CD14-positive monocyte (primary cell): ENCODE data around the gene IRF2. TPM values are rescaled to one million over a fixed set of nuclear protein-coding genes. Genes with fewer than 3 reads are reported as not detected.
"Not testable (repeated sequence)": the region's sequence is repeated elsewhere in the genome, so short reads cannot be mapped to it uniquely, and the experiment has no call there.

Experiments
- DNase-seq, 3 donors: peaks; one replicate each; pipeline ENCODE4 v3.0.0-alpha.2; 2011 to 2022
- H2AFZ ChIP-seq: 2 replicates; pipeline ENCODE4 v1.6.0; 2012; ENCODE audit warnings: mild to moderate bottlenecking, low read depth, low read length, inconsistent platforms; ENCODE audit not compliant: insufficient read depth, poor library complexity, severe bottlenecking
- H3K27ac ChIP-seq, 2 donors: 1 replicate in 1 of 2; 2 replicates in 1 of 2; pipeline ENCODE4 v1.5.1; 2012 to 2013; ENCODE audit warnings: low read length in 2 of 2, control low read depth in 1 of 2, inconsistent platforms in 1 of 2, low read depth in 1 of 2, mild to moderate bottlenecking in 1 of 2
- H3K27me3 ChIP-seq, 2 donors: one replicate each; pipeline versions ENCODE4 v1.6.0 to v1.6.1; 2011 to 2013; ENCODE audit warnings: low read length in 2 of 2; ENCODE audit not compliant: control insufficient read depth in 2 of 2, insufficient read depth in 2 of 2
- H3K36me3 ChIP-seq, 2 donors: replicated peaks in 1 of 2; 1 replicate in 1 of 2; 2 replicates in 1 of 2; pipeline versions ENCODE4 v1.5.1 to v1.6.1; 2012 to 2013; ENCODE audit warnings: low read length in 2 of 2, control low read depth in 1 of 2, inconsistent platforms in 1 of 2, mild to moderate bottlenecking in 1 of 2; ENCODE audit not compliant: insufficient read depth in 2 of 2, control insufficient read depth in 1 of 2
- H3K4me1 ChIP-seq, 2 donors: 1 replicate in 1 of 2; 2 replicates in 1 of 2; pipeline versions ENCODE4 v1.5.1 to v1.6.1; 2012 to 2013; ENCODE audit warnings: low read length in 2 of 2, control low read depth in 1 of 2, inconsistent platforms in 1 of 2, mild to moderate bottlenecking in 1 of 2, moderate library complexity in 1 of 2; ENCODE audit not compliant: insufficient read depth in 2 of 2, control insufficient read depth in 1 of 2
- H3K4me2 ChIP-seq: replicated peaks from 2 replicates; pipeline ENCODE3; 2012; ENCODE audit warnings: low read length, moderate library complexity, mild to moderate bottlenecking; ENCODE audit not compliant: poor library complexity, severe bottlenecking; ENCODE audit errors: extremely low read depth
- H3K4me3 ChIP-seq, 3 experiments: fragments of 200-600 bp in 1 of 3; sonication (generic) in 1 of 3; replicated peaks in 1 of 3; 1 replicate in 2 of 3; 2 replicates in 1 of 3; pipeline ENCODE4 v1.5.1; 2011 to 2013; ENCODE audit warnings: low read length in 3 of 3, mild to moderate bottlenecking in 3 of 3, control low read depth in 2 of 3, low read depth in 2 of 3, inconsistent platforms in 1 of 3, moderate library complexity in 1 of 3
- H3K79me2 ChIP-seq: 2 replicates; pipeline ENCODE4 v1.6.0; 2012; ENCODE audit warnings: mild to moderate bottlenecking, control low read depth, inconsistent platforms, low read length, moderate library complexity; ENCODE audit not compliant: insufficient read depth
- H3K9ac ChIP-seq: 2 replicates; pipeline ENCODE4 v1.6.0; 2017; ENCODE audit warnings: low read length, mild to moderate bottlenecking; ENCODE audit not compliant: insufficient read depth, poor library complexity, severe bottlenecking
- H3K9me3 ChIP-seq, 2 donors: replicated peaks in 1 of 2; 1 replicate in 1 of 2; 2 replicates in 1 of 2; pipeline versions ENCODE4 v1.5.1 to v1.6.1; 2012 to 2013; ENCODE audit warnings: low read length in 2 of 2, control low read depth in 1 of 2; ENCODE audit not compliant: control insufficient read depth in 1 of 2, insufficient read depth in 1 of 2
- H4K20me1 ChIP-seq: 2 replicates; pipeline ENCODE4 v1.6.0; 2012; ENCODE audit warnings: mild to moderate bottlenecking, low read length, control low read depth, moderate library complexity; ENCODE audit not compliant: insufficient read depth
- H3K27ac Mint-ChIP-seq, 7 donors: one replicate each; pipeline ENCODE4 v1.8.0; 2020; ENCODE audit warnings: mild to moderate bottlenecking in 7 of 7, mixed read lengths in 7 of 7, moderate library complexity in 6 of 7, inconsistent platforms in 2 of 7
- H3K27me3 Mint-ChIP-seq, 3 donors: one replicate each; pipeline ENCODE4 v1.8.0; 2021 to 2022; ENCODE audit warnings: low read depth in 3 of 3, mild to moderate bottlenecking in 3 of 3, mixed read lengths in 3 of 3, moderate library complexity in 3 of 3, inconsistent platforms in 1 of 3
- H3K36me3 Mint-ChIP-seq, 2 donors: one replicate each; pipeline ENCODE4 v1.8.0; 2020; ENCODE audit warnings: mixed read lengths in 2 of 2, inconsistent platforms in 1 of 2, mild to moderate bottlenecking in 1 of 2
- H3K4me1 Mint-ChIP-seq: one replicate; pipeline ENCODE4 v1.8.0; 2020; ENCODE audit warnings: mild to moderate bottlenecking, mixed read lengths
- H3K4me3 Mint-ChIP-seq, 2 donors: one replicate each; pipeline ENCODE4 v1.8.0; 2020; ENCODE audit warnings: mild to moderate bottlenecking in 2 of 2, mixed read lengths in 2 of 2, moderate library complexity in 1 of 2
- H3K9me3 Mint-ChIP-seq, 7 donors: one replicate each; pipeline ENCODE4 v1.8.0; 2020 to 2022; ENCODE audit warnings: mixed read lengths in 7 of 7, mild to moderate bottlenecking in 6 of 7, moderate library complexity in 6 of 7, inconsistent platforms in 2 of 7
- WGBS: methylation state at CpG from one replicate; pipeline ENCODE4 v1.1.5; 2013; ENCODE audit warnings: missing lambda C conversion rate; ENCODE audit not compliant: insufficient coverage; 5-methylcytosine and 5-hydroxymethylcytosine counted together
- intact Hi-C, 2 donors: fragments of 100-400 bp; cut with micrococcal nuclease; formaldehyde crosslinking; loops; one replicate each; pipeline versions ENCODE4 v1.15.0 to v1.15.1; 2023
- polyA plus RNA-seq, 3 donors: library from polyadenylated mRNA; depleted of rRNA in 1 of 3; unstranded in 2 of 3; stranded (reverse) in 1 of 3; fragments of 300-500 nt in 2 of 3; fragments of >200 nt in 1 of 3; fragmentation: Illumina TruSeq in 2 of 3; gene quantifications; 1 replicate in 2 of 3; 2 replicates in 1 of 3; pipeline ENCODE4 v1.2.3, GENCODE V29; 2012 to 2021
- TF ChIP-seq, protein P1 (sequence below): fragments of 200-600 bp; IDR thresholded peaks from one replicate; pipeline ENCODE4 v1.8.0; 2022; ENCODE audit warnings: antibody characterized with exemption, mild to moderate bottlenecking

The IRF2 gene
- polyA plus RNA-seq, 3 donors, result 51.3 to 76.8 (median 56.1) TPM

DNA sequence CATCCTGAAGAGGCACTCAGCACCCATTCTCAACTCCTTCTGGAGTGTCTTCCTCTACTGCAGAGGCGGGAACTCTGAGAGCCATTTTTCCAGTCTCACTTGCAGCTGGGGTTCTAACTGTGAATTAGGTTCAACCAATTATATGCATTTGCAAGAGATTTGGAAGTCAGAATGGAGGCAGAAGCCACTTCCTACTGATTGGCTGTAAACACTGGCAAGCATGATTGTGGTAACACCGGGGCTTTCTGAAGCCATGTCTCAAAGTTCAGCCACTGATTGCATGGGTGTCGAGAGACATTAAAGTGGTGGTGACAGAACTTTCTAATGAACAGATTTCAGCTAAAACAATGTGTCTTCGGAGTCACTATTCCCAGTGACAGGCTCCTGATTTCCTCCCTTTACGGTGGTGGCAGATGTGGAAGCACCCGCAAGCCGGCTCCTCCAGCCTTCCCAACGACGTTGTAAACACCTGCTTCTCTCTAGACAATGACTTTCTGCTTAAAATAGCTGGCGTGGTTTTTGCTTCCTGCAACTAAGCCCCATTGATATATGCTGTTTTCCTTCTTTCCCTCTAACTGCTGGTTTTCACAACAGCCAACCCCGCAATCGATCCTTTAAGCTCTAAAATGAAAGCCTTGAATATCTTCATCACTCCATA, 92.0 kb downstream of the IRF2 start:
- WGBS, result 0% methylated on average over 6 of the region's 12 CpGs
- peaks cover 25 to 44% of the 10 kb centered on the region in 2 donors for H3K36me3 Mint-ChIP-seq
- Histone ChIP-seq H4K20me1 (no peaks in the 10 kb centered on the region), H3K4me1 (peaks cover 55% of the 10 kb centered on the region in 2 donors), H3K79me2 (no peaks in the 10 kb centered on the region), H3K36me3 (peaks cover 6 to 7% of the 10 kb centered on the region in 2 donors), H3K9me3 (peaks cover 7% of the 10 kb centered on the region in 2 donors), H3K9ac (no peak overlapping the region), H3K27ac (no peak overlapping the region), H2AFZ (no peak overlapping the region), H3K4me3 (no peak overlapping the region), H3K4me2 (peak overlapping the region; percentile 33), H3K27me3 (no peaks in the 10 kb centered on the region)
- TF ChIP-seq, protein P1, sequence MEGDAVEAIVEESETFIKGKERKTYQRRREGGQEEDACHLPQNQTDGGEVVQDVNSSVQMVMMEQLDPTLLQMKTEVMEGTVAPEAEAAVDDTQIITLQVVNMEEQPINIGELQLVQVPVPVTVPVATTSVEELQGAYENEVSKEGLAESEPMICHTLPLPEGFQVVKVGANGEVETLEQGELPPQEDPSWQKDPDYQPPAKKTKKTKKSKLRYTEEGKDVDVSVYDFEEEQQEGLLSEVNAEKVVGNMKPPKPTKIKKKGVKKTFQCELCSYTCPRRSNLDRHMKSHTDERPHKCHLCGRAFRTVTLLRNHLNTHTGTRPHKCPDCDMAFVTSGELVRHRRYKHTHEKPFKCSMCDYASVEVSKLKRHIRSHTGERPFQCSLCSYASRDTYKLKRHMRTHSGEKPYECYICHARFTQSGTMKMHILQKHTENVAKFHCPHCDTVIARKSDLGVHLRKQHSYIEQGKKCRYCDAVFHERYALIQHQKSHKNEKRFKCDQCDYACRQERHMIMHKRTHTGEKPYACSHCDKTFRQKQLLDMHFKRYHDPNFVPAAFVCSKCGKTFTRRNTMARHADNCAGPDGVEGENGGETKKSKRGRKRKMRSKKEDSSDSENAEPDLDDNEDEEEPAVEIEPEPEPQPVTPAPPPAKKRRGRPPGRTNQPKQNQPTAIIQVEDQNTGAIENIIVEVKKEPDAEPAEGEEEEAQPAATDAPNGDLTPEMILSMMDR, result no peak
- peaks cover 2 to 16% (median 10%) of the 10 kb centered on the region in 7 donors for H3K9me3 Mint-ChIP-seq
- no peaks in the 10 kb centered on the region for H3K27me3 Mint-ChIP-seq
- H3K4me1 Mint-ChIP-seq, result peaks cover 62% of the 10 kb centered on the region
- peak overlapping the region in 1 of 2 donors; percentile 63 for H3K4me3 Mint-ChIP-seq
- peak in 1 of 3 donors; percentile 53 for DNase-seq
- intact Hi-C loops, result loop anchor here in 1 of 2 donors (10.0 kb wide), 1 partner anchor 118 kb away; no protein-coding TSS in a partner anchor
- peak overlapping the region in 2 of 7 donors; percentile 2 to 7 for H3K27ac Mint-ChIP-seq

DNA sequence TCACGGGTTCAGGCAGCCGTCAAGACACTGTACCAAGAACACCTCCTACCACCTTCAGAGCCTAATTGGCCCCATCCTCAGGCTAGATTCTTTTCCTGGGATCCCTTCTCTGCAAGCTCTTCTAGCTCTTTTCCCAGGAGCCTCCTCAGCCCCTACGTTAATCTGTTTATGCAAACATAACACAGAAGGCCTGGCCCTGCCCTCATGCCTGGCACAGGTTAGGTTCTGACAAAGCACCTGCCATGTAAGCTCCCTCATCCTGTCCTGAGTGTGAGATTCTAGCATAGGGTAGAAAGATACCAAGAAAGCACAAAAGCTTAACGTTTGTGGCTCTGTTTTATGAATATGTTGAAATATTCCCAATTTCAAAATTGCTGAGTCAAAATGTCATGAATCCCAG, 93.6 kb downstream of the IRF2 start:
- peaks cover 39% of the 10 kb centered on the region in 2 donors for H3K4me1 ChIP-seq
- intact Hi-C loops, result loop anchor here in 1 of 2 donors (10.0 kb wide), 1 partner anchor 116 kb away; no protein-coding TSS in a partner anchor
- H2AFZ ChIP-seq, result no peak overlapping the region
- no peaks in the 10 kb centered on the region for H3K27me3 Mint-ChIP-seq
- no peak overlapping the region for H3K27ac Mint-ChIP-seq
- no peak overlapping the region for H3K4me3 Mint-ChIP-seq
- 100% methylated on average over 3 of the region's 4 CpGs for WGBS
- peaks cover 11 to 26% (median 19%) of the 10 kb centered on the region in 7 donors for H3K9me3 Mint-ChIP-seq
- H3K79me2 ChIP-seq, result no peaks in the 10 kb centered on the region
- H4K20me1 ChIP-seq, result no peaks in the 10 kb centered on the region
- H3K27ac ChIP-seq, result no peak overlapping the region
- no peak for DNase-seq
- H3K27me3 ChIP-seq, result no peaks in the 10 kb centered on the region
- H3K9ac ChIP-seq, result no peak overlapping the region
- no peaks in the 10 kb centered on the region for H3K36me3 ChIP-seq
- no peak overlapping the region for H3K4me2 ChIP-seq
- H3K9me3 ChIP-seq, result peaks cover 7 to 14% of the 10 kb centered on the region in 2 donors
- TF ChIP-seq, protein P1, result no peak
- peaks cover 48% of the 10 kb centered on the region for H3K4me1 Mint-ChIP-seq
- H3K4me3 ChIP-seq, result no peak overlapping the region
- peaks cover 22 to 44% of the 10 kb centered on the region in 2 donors for H3K36me3 Mint-ChIP-seq

DNA sequence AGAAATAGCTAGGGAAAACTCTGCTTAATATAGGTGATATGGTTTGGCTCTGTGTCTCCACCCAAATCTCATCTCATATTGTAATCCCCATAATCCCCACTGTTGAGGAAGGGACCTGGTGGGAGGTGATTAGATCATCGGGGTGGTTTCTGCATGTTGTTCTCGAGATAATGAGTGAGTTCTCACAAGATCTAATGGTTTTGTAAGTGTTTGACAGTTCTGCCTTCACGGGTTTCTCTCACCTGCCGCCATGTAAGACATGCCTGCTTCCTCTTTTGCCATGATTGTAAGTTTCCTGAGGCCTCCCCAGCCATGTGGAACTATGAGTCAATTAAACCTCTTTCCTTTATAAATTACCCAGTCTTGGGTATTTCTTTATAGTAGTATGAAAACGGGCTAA, 94.1 kb downstream of the IRF2 start:
- no CpG with 5 or more reads among the region's 5 CpGs for WGBS
- H3K27me3 ChIP-seq, H3K4me3 Mint-ChIP-seq, H3K79me2 ChIP-seq, H3K27ac Mint-ChIP-seq, H3K4me3 ChIP-seq, H2AFZ ChIP-seq, H3K9ac ChIP-seq, H3K36me3 ChIP-seq, H3K4me2 ChIP-seq, H3K27me3 Mint-ChIP-seq, H3K27ac ChIP-seq, H4K20me1 ChIP-seq: not testable (repeated sequence)
- Histone ChIP-seq H3K4me1 (peaks cover 34% of the 10 kb centered on the region in 2 donors), H3K9me3 (peaks cover 7 to 15% of the 10 kb centered on the region in 2 donors)
- intact Hi-C loops, result loop anchor here in 1 of 2 donors (10.0 kb wide), 1 partner anchor 115 kb away; no protein-coding TSS in a partner anchor
- peak in 1 of 3 donors; percentile 58 for DNase-seq
- Mint-ChIP-seq H3K9me3 (peaks cover 15 to 31% (median 22%) of the 10 kb centered on the region in 7 donors), H3K4me1 (peaks cover 47% of the 10 kb centered on the region), H3K36me3 (peaks cover 20 to 41% of the 10 kb centered on the region in 2 donors)
